ENCODE results near the gene PAGE3.

GRCh38 chrX:55210931-55211677 is 53.6 kb downstream of the PAGE3 start:
- TF ChIP-seq POLR2AphosphoS5 (IDR thresholded peaks at IDR 0.05; ENCODE audit: low read depth, low read length) (no peak), TCF7L2 (IDR thresholded peaks at IDR 0.05; ENCODE audit: low read depth, low read length) (no peak), CTCF (IDR thresholded peaks at IDR 0.05) (peak; percentile 38; the same call in 1 of the 2 replicates)

Measured in Panc1 (cell line).